HepG2 (cell line): ENCODE data around the gene SMG5. TPM values are rescaled to one million over a fixed set of nuclear protein-coding genes. Genes with fewer than 3 reads are reported as not detected.
A peak's percentile ranks its signal among the peaks of the same experiment; 100 is the strongest.

Experiments used
- CC2D1A ChIP-seq: sonication (generic); formaldehyde crosslinking; IDR thresholded peaks from 2 replicates; pipeline ENCODE4 v1.8.1; 2023; ENCODE audit warnings: mild to moderate bottlenecking, missing genetic modification reagents
- FOXK2 ChIP-seq: fragments of 450-650 bp; IDR thresholded peaks from 2 replicates; pipeline ENCODE4 v1.6.1; 2016
- HNRNPUL1 ChIP-seq: fragments of 200-400 bp; formaldehyde crosslinking; IDR thresholded peaks from 2 replicates; pipeline ENCODE4 v1.6.1; 2017; ENCODE audit warnings: low read depth, mild to moderate bottlenecking, low read length, moderate library complexity
- KLF6 ChIP-seq: IDR thresholded peaks from 2 replicates; pipeline ENCODE4 v1.8.0; 2016; ENCODE audit warnings: missing biosample characterization, missing genetic modification reagents
- MYNN ChIP-seq: sonication (generic); formaldehyde crosslinking; IDR thresholded peaks from 2 replicates; pipeline ENCODE4 v1.4.0; 2020; ENCODE audit warnings: mild to moderate bottlenecking, low read depth, missing genetic modification reagents
- NFIB ChIP-seq: sonication (generic); formaldehyde crosslinking; IDR thresholded peaks from 2 replicates; pipeline ENCODE4 v1.9.0; 2021; ENCODE audit warnings: missing genetic modification reagents, mild to moderate bottlenecking, borderline replicate concordance
- NFYB ChIP-seq: sonication (generic); formaldehyde crosslinking; IDR thresholded peaks from 2 replicates; pipeline ENCODE4 v1.4.0; 2020; ENCODE audit warnings: missing genetic modification reagents
- SNRNP70 ChIP-seq: fragments of 200-400 bp; formaldehyde crosslinking; IDR thresholded peaks from 2 replicates; pipeline ENCODE4 v1.6.1; 2017; ENCODE audit warnings: mild to moderate bottlenecking, low read depth, low read length, moderate library complexity
- ZNF10 ChIP-seq: sonication (generic); formaldehyde crosslinking; IDR thresholded peaks from 2 replicates; pipeline ENCODE4 v1.4.0; 2020; ENCODE audit warnings: mild to moderate bottlenecking, low read depth, missing genetic modification reagents, borderline replicate concordance
- ZNF225 ChIP-seq: sonication (generic); formaldehyde crosslinking; IDR thresholded peaks from 2 replicates; pipeline ENCODE4 v1.4.0; 2020; ENCODE audit warnings: mild to moderate bottlenecking, missing genetic modification reagents
- ZNF24 ChIP-seq: fragments of 450-650 bp; IDR thresholded peaks from 2 replicates; pipeline ENCODE4 v1.6.1; 2017; ENCODE audit warnings: antibody characterized with exemption, mild to moderate bottlenecking
- ZNF292 ChIP-seq: sonication (generic); formaldehyde crosslinking; IDR thresholded peaks from 2 replicates; pipeline ENCODE4 v1.8.1; 2022; ENCODE audit warnings: mild to moderate bottlenecking, low read depth, missing genetic modification reagents, borderline replicate concordance
- ZNF883 ChIP-seq: sonication (generic); formaldehyde crosslinking; IDR thresholded peaks from 2 replicates; pipeline ENCODE4 v1.5.1; 2020; ENCODE audit warnings: mild to moderate bottlenecking, missing genetic modification reagents; ENCODE audit errors: not compliant biosample characterization
- polyA plus RNA-seq, 8 experiments: library from polyadenylated mRNA; depleted of rRNA in 3 of 8; stranded (reverse) in 7 of 8; unstranded in 1 of 8; fragments of >200 nt; fragmentation: Illumina TruSeq in 4 of 8; extraction: Trizol in 4 of 8; gene quantifications; 2 replicates each; pipeline versions ENCODE4 v1.2.1 to v1.2.3, GENCODE V29; 2011 to 2016; ENCODE audit warnings: low read depth in 4 of 8, missing spikeins in 1 of 8, mixed read lengths in 1 of 8; ENCODE audit not compliant: insufficient read depth in 1 of 8
- total RNA-seq, 5 experiments: library from RNA; depleted of rRNA; stranded (reverse); fragments of >200 nt; fragmentation: Illumina TruSeq; extraction: Trizol; gene quantifications; 2 replicates each; pipeline ENCODE4 v1.2.3, GENCODE V29; 2016; ENCODE audit warnings: low read depth in 1 of 5
- TF ChIP-seq, protein P1 (sequence below): sonication (generic); formaldehyde crosslinking; IDR thresholded peaks from 2 replicates; pipeline ENCODE4 v1.4.0; 2020; ENCODE audit warnings: missing genetic modification reagents, borderline replicate concordance
- TF ChIP-seq, protein P2 (sequence below): sonication (generic); formaldehyde crosslinking; IDR thresholded peaks from 2 replicates; pipeline ENCODE4 v1.4.0; 2020; ENCODE audit warnings: missing genetic modification reagents
- TF ChIP-seq, protein P3 (sequence below): sonication (generic); formaldehyde crosslinking; IDR thresholded peaks from 2 replicates; pipeline ENCODE4 v1.5.0; 2020; ENCODE audit warnings: missing genetic modification reagents, mild to moderate bottlenecking, borderline replicate concordance
- TF ChIP-seq, protein P4 (sequence below): sonication (generic); formaldehyde crosslinking; IDR thresholded peaks from 2 replicates; pipeline ENCODE4 v1.4.0; 2020; ENCODE audit warnings: low read depth, missing genetic modification reagents

The SMG5 gene
- total and polyA plus RNA-seq, 2 of the 13 experiments (the other 11 are each of a cell fraction or from before 2014, with no cell fraction given): 50.5 to 84.0 TPM

DNA sequence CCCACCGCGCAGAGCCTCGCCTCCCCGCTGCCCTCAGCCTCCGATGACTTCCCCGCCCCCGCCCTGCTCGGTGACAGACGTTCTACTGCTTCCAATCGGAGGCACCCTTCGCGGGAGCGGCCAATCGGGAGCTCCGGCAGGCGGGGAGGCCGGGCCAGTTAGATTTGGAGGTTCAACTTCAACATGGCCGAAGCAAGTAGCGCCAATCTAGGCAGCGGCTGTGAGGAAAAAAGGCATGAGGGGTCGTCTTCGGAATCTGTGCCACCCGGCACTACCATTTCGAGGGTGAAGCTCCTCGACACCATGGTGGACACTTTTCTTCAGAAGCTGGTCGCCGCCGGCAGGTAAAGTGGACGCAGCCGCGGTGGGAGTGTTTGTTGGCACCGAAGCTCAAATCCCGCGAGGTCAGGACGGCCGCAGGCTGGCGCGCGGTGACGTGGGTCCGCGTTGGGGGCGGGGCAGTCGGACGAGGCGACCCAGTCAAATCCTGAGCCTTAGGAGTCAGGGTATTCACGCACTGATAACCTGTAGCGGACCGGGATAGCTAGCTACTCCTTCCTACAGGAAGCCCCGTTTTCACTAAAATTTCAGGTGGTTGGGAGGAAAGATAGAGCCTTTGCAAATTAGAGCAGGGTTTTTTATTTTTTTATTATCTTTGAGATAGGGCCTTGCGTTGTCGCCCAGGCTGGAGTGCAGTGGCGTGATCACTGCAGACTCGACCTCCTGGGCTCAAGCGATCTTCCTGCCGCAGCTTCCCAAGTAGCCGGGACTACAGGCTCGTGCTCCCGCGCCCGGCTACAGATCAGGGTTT, 69.6 kb downstream of the SMG5 start, which contains the start of gene PMF1 (continued):
- TF ChIP-seq, protein P1, sequence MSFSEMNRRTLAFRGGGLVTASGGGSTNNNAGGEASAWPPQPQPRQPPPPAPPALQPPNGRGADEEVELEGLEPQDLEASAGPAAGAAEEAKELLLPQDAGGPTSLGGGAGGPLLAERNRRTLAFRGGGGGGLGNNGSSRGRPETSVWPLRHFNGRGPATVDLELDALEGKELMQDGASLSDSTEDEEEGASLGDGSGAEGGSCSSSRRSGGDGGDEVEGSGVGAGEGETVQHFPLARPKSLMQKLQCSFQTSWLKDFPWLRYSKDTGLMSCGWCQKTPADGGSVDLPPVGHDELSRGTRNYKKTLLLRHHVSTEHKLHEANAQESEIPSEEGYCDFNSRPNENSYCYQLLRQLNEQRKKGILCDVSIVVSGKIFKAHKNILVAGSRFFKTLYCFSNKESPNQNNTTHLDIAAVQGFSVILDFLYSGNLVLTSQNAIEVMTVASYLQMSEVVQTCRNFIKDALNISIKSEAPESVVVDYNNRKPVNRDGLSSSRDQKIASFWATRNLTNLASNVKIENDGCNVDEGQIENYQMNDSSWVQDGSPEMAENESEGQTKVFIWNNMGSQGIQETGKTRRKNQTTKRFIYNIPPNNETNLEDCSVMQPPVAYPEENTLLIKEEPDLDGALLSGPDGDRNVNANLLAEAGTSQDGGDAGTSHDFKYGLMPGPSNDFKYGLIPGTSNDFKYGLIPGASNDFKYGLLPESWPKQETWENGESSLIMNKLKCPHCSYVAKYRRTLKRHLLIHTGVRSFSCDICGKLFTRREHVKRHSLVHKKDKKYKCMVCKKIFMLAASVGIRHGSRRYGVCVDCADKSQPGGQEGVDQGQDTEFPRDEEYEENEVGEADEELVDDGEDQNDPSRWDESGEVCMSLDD: 0 out of 2 replicates have a peak, but pooled peaks have one; percentile 24
- TF ChIP-seq, protein P2, sequence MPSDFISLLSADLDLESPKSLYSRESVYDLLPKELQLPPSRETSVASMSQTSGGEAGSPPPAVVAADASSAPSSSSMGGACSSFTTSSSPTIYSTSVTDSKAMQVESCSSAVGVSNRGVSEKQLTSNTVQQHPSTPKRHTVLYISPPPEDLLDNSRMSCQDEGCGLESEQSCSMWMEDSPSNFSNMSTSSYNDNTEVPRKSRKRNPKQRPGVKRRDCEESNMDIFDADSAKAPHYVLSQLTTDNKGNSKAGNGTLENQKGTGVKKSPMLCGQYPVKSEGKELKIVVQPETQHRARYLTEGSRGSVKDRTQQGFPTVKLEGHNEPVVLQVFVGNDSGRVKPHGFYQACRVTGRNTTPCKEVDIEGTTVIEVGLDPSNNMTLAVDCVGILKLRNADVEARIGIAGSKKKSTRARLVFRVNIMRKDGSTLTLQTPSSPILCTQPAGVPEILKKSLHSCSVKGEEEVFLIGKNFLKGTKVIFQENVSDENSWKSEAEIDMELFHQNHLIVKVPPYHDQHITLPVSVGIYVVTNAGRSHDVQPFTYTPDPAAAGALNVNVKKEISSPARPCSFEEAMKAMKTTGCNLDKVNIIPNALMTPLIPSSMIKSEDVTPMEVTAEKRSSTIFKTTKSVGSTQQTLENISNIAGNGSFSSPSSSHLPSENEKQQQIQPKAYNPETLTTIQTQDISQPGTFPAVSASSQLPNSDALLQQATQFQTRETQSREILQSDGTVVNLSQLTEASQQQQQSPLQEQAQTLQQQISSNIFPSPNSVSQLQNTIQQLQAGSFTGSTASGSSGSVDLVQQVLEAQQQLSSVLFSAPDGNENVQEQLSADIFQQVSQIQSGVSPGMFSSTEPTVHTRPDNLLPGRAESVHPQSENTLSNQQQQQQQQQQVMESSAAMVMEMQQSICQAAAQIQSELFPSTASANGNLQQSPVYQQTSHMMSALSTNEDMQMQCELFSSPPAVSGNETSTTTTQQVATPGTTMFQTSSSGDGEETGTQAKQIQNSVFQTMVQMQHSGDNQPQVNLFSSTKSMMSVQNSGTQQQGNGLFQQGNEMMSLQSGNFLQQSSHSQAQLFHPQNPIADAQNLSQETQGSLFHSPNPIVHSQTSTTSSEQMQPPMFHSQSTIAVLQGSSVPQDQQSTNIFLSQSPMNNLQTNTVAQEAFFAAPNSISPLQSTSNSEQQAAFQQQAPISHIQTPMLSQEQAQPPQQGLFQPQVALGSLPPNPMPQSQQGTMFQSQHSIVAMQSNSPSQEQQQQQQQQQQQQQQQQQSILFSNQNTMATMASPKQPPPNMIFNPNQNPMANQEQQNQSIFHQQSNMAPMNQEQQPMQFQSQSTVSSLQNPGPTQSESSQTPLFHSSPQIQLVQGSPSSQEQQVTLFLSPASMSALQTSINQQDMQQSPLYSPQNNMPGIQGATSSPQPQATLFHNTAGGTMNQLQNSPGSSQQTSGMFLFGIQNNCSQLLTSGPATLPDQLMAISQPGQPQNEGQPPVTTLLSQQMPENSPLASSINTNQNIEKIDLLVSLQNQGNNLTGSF (CRISPR knock-in tag): peak; percentile 66; the same call in 1 of the 2 replicates
- TF ChIP-seq KLF6 (CRISPR knock-in tag) (no peak), FOXK2 (no peak), SNRNP70 (no peak), ZNF10 (no peak), NFIB (CRISPR knock-in tag) (no peak), HNRNPUL1 (no peak), ZNF292 (no peak), ZNF225 (CRISPR knock-in tag) (peak; percentile 86), MYNN (CRISPR knock-in tag) (no peak), CC2D1A (no peak), ZNF24 (no peak), NFYB (CRISPR knock-in tag) (peak; percentile 97), ZNF883 (CRISPR knock-in tag) (peak; percentile 64)
- TF ChIP-seq, protein P3, sequence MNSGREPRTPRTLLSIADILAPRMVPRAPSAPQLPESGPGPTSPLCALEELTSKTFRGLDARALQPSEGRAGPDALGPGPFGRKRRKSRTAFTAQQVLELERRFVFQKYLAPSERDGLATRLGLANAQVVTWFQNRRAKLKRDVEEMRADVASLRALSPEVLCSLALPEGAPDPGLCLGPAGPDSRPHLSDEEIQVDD: no peak
- TF ChIP-seq, protein P4, sequence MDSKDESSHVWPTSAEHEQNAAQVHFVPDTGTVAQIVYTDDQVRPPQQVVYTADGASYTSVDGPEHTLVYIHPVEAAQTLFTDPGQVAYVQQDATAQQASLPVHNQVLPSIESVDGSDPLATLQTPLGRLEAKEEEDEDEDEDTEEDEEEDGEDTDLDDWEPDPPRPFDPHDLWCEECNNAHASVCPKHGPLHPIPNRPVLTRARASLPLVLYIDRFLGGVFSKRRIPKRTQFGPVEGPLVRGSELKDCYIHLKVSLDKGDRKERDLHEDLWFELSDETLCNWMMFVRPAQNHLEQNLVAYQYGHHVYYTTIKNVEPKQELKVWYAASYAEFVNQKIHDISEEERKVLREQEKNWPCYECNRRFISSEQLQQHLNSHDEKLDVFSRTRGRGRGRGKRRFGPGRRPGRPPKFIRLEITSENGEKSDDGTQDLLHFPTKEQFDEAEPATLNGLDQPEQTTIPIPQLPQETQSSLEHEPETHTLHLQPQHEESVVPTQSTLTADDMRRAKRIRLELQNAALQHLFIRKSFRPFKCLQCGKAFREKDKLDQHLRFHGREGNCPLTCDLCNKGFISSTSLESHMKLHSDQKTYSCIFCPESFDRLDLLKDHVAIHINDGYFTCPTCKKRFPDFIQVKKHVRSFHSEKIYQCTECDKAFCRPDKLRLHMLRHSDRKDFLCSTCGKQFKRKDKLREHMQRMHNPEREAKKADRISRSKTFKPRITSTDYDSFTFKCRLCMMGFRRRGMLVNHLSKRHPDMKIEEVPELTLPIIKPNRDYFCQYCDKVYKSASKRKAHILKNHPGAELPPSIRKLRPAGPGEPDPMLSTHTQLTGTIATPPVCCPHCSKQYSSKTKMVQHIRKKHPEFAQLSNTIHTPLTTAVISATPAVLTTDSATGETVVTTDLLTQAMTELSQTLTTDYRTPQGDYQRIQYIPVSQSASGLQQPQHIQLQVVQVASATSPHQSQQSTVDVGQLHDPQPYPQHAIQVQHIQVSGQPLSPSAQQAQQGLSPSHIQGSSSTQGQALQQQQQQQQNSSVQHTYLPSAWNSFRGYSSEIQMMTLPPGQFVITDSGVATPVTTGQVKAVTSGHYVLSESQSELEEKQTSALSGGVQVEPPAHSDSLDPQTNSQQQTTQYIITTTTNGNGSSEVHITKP (CRISPR knock-in tag): no peak; the same call in 1 of the 2 replicates
